Lung (tissue), 12 donors: ENCODE measurements around the gene TCAIM. TPM values are rescaled to one million over a fixed set of nuclear protein-coding genes. Genes with fewer than 3 reads are reported as not detected.

Source experiments
- ATAC-seq: fragments of 200-7000 bp; cut with Tn5 transposase; one replicate; pipeline ENCODE4 v1.9.1; 2020; ENCODE audit warnings: moderate number of reproducible peaks; ENCODE audit not compliant: insufficient read depth, low FRiP score
- DNase-seq, 3 donors: peaks; one replicate each; pipeline ENCODE4 v3.0.0-alpha.2; 2013 to 2017
- H3K27ac ChIP-seq, 2 donors: one replicate each; pipeline ENCODE4 v1.5.1; 2013; ENCODE audit warnings: mild to moderate bottlenecking in 2 of 2, moderate library complexity in 2 of 2, control low read depth in 1 of 2, inconsistent platforms in 1 of 2, low read depth in 1 of 2, low read length in 1 of 2
- H3K27me3 ChIP-seq, 3 donors: one replicate each; pipeline ENCODE4 v1.5.1; 2013; ENCODE audit warnings: low read length in 2 of 3; ENCODE audit not compliant: control insufficient read depth in 3 of 3, insufficient read depth in 3 of 3
- H3K36me3 ChIP-seq, 4 donors: one replicate each; pipeline ENCODE4 v1.5.1; 2013; ENCODE audit warnings: low read length in 4 of 4, mild to moderate bottlenecking in 1 of 4, moderate library complexity in 1 of 4; ENCODE audit not compliant: control insufficient read depth in 4 of 4, insufficient read depth in 4 of 4
- H3K4me1 ChIP-seq, 5 donors: one replicate each; pipeline ENCODE4 v1.5.1; 2013; ENCODE audit warnings: low read length in 5 of 5, mild to moderate bottlenecking in 2 of 5, moderate library complexity in 1 of 5; ENCODE audit not compliant: control insufficient read depth in 5 of 5, insufficient read depth in 5 of 5
- H3K4me3 ChIP-seq: one replicate; pipeline ENCODE4 v1.5.1; 2013; ENCODE audit warnings: mild to moderate bottlenecking, control low read depth, moderate library complexity
- H3K9ac ChIP-seq, 2 donors: one replicate each; pipeline ENCODE4 v1.5.1; 2013; ENCODE audit warnings: low read length in 2 of 2, control low read depth in 1 of 2; ENCODE audit not compliant: insufficient read depth in 1 of 2
- H3K9me3 ChIP-seq, 4 donors: one replicate each; pipeline ENCODE4 v1.5.1; 2013; ENCODE audit warnings: low read length in 3 of 4, mild to moderate bottlenecking in 1 of 4, moderate library complexity in 1 of 4; ENCODE audit not compliant: control insufficient read depth in 4 of 4, insufficient read depth in 3 of 4
- WGBS, 2 donors: extraction: QIAGEN DNeasy Blood & Tissue Kit; methylation state at CpG; one replicate each; pipeline ENCODE4 v1.1.7; 2013; 5-methylcytosine and 5-hydroxymethylcytosine counted together
- polyA plus RNA-seq, 2 donors: library from polyadenylated mRNA; stranded (reverse); fragments of 200-250 nt; gene quantifications; one replicate each; pipeline ENCODE4 v1.2.1, GENCODE V29; 2013
- total RNA-seq, 2 donors: library from RNA; depleted of rRNA in 1 of 2; stranded (reverse); fragments of >200 nt in 1 of 2; gene quantifications; one replicate each; pipeline ENCODE4 v1.2.1, GENCODE V29; 2014 to 2021
- TF ChIP-seq, protein P1 (sequence below): IDR thresholded peaks from 2 replicates; pipeline ENCODE4 v1.5.1; 2012; ENCODE audit warnings: mild to moderate bottlenecking; ENCODE audit errors: control extremely low read depth, extremely low read depth
- donor health status: control.
- donor health status: control.
- donor health status: Bipolar disorder and iron deficiency.
- donor health status: healthy.
- donor health status: DM: yes; HTN: yes; CAD: no.

TCAIM gene
- total and polyA plus RNA-seq, 4 donors, result 14.4 to 42.1 (median 18.9) TPM

DNA sequence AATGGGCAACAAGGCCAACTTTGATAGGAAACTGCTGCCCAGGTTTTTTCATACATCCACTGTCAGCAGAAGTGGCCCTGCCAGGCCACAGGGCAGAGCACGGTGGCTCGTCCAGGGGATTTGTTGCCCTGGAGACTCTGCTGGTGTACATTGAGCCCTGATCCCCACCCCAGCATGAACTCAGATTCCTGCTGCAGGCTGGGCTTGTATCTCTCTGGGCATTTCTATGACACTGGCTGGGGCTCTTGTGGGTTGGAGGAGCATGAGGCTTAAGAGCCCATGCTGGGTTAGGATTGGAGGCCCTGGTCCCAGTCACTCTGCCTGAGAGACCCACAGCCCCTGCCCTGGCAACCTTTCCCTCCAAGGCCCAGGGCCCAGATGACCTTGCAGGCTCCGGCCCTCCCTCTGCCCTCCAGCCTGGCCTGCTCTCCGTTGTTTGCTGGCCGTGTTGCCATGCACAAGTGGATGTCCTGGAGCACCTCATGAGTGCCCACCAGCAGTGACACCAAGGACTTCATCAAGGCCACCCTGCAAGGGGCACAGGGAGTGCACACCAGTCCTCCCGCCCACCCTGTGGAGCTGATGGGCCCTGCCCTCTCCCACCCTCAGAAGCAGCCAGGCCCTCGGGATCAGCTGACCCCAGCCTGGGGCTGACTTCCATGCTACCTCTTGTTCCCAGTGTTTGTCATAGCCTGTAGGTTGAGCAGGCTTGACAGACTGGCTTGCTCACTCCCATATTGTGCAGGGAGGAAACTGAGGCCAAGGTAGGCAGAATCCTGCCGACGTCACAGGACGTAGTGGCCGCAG is 80.8 kb downstream of the TCAIM start:
- 78 to 89% methylated on average over 11 of the region's 11 CpGs for WGBS, 2 donors
- ATAC-seq, result no peak
- Histone ChIP-seq H3K9ac (no peak overlapping the region), H3K27ac (no peak overlapping the region), H3K36me3 (no peaks in the 10 kb centered on the region), H3K4me3 (no peak overlapping the region), H3K27me3 (no peaks in the 10 kb centered on the region), H3K9me3 (no peaks in the 10 kb centered on the region), H3K4me1 (no peaks in the 10 kb centered on the region)
- no peak for DNase-seq
- TF ChIP-seq, protein P1, sequence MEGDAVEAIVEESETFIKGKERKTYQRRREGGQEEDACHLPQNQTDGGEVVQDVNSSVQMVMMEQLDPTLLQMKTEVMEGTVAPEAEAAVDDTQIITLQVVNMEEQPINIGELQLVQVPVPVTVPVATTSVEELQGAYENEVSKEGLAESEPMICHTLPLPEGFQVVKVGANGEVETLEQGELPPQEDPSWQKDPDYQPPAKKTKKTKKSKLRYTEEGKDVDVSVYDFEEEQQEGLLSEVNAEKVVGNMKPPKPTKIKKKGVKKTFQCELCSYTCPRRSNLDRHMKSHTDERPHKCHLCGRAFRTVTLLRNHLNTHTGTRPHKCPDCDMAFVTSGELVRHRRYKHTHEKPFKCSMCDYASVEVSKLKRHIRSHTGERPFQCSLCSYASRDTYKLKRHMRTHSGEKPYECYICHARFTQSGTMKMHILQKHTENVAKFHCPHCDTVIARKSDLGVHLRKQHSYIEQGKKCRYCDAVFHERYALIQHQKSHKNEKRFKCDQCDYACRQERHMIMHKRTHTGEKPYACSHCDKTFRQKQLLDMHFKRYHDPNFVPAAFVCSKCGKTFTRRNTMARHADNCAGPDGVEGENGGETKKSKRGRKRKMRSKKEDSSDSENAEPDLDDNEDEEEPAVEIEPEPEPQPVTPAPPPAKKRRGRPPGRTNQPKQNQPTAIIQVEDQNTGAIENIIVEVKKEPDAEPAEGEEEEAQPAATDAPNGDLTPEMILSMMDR, result no peak

DNA sequence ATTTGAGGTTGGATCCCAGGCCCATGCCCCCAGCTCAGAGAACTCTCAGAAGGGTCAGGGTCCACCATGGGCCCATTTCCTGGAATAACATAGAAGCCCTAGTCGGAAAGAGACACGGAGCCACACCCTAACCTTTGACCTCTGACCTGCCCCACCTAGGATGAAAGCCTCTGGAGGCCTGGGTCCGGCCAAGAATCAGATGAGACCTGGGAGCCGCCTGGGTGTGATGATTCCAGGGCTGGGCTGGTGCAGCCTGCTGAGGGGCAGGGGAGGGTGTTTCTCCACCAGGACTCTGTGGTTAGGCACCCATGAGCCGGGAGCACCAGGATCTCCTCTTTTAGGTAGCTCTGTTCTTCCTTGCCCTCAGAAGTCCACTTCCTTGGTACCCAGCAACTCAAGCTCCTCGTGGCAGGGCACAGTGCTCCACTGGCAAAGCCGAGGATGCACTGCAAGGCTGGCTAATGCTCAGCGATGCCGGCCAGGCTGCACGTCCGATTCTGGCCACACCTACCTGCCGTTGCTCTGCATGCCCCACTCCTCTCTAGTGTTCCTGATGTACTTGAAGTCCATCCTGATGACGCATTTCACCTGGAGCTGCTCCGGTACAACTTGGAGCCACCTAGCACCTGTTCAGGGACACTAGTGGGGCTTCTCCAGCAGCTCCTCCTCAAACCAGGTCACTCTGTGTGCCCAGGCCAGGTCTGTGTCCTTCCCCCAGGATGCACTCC is 81.5 kb downstream of the TCAIM start:
- H3K27me3 ChIP-seq, result no peaks in the 10 kb centered on the region
- ATAC-seq (no peak), DNase-seq (no peak)
- no peak overlapping the region for H3K4me3 ChIP-seq
- WGBS, 2 donors, result 77 to 84% methylated on average over 14 of the region's 14 CpGs
- H3K4me1 ChIP-seq, result no peaks in the 10 kb centered on the region
- no peaks in the 10 kb centered on the region for H3K36me3 ChIP-seq
- no peak overlapping the region for H3K27ac ChIP-seq
- H3K9ac ChIP-seq, result no peak overlapping the region
- TF ChIP-seq, protein P1, result no peak
- H3K9me3 ChIP-seq, result no peaks in the 10 kb centered on the region

DNA sequence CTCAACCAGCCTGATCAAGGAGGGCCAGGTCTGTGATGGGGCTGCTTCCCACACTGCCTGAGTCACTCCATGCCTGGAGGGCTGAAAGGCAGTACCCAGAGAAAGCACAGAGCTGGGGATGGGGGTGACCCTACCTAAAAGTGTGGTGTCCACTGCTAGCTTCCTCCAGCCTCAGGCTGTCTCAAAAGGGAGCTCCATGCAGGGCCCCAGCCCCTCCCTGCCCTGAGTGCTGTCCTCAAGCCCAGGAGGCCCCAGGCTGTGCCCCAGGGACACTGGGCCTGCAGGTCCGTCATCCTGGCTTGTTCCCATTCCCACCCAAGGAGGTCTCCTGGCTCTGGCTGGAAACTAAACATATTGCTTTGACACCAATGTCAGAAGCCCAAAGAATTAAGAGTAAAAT is 82.1 kb downstream of the TCAIM start:
- no peaks in the 10 kb centered on the region for H3K9me3 ChIP-seq
- H3K9ac ChIP-seq, result no peak overlapping the region
- TF ChIP-seq, protein P1, result no peak
- WGBS, 2 donors, result 78 to 93% methylated on average over 1 of the region's 1 CpG
- no peak overlapping the region for H3K4me3 ChIP-seq
- no peaks in the 10 kb centered on the region for H3K36me3 ChIP-seq
- H3K4me1 ChIP-seq, result no peaks in the 10 kb centered on the region
- ATAC-seq, result no peak
- H3K27me3 ChIP-seq, result no peaks in the 10 kb centered on the region
- no peak for DNase-seq
- H3K27ac ChIP-seq, result no peak overlapping the region
